Uterus (tissue), 2 donors: ENCODE measurements around the gene PPP1R7.

Experiments
- POLR2A ChIP-seq, 2 donors: fragments of 450-650 bp; IDR thresholded peaks; one replicate each; pipeline ENCODE4 v1.6.1; 2016; ENCODE audit warnings: antibody characterized with exemption in 2 of 2, mild to moderate bottlenecking in 1 of 2, moderate library complexity in 1 of 2
- TF ChIP-seq, protein P1 (sequence below), 4 experiments: fragments of 200-600 bp in 2 of 4; fragments of 450-650 bp in 2 of 4; sonication (generic) in 2 of 4; IDR thresholded peaks; one replicate each; pipeline ENCODE4 v1.5.1; 2016 to 2019; ENCODE audit warnings: antibody characterized with exemption in 4 of 4, mild to moderate bottlenecking in 2 of 4, moderate library complexity in 1 of 4

DNA sequence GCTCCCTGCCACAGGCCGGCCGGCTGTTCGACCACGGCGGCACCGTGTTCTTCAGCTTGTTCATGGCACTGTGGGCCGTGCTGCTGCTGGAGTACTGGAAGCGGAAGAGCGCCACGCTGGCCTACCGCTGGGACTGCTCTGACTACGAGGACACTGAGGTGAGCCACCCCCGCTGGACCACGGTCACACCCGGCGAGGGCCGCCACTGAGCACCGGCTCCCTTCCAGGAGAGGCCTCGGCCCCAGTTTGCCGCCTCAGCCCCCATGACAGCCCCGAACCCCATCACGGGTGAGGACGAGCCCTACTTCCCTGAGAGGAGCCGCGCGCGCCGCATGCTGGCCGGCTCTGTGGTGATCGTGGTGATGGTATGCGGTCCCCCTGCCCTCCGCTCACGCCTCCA, 59.0 kb downstream of the PPP1R7 start:
- TF ChIP-seq, protein P1, sequence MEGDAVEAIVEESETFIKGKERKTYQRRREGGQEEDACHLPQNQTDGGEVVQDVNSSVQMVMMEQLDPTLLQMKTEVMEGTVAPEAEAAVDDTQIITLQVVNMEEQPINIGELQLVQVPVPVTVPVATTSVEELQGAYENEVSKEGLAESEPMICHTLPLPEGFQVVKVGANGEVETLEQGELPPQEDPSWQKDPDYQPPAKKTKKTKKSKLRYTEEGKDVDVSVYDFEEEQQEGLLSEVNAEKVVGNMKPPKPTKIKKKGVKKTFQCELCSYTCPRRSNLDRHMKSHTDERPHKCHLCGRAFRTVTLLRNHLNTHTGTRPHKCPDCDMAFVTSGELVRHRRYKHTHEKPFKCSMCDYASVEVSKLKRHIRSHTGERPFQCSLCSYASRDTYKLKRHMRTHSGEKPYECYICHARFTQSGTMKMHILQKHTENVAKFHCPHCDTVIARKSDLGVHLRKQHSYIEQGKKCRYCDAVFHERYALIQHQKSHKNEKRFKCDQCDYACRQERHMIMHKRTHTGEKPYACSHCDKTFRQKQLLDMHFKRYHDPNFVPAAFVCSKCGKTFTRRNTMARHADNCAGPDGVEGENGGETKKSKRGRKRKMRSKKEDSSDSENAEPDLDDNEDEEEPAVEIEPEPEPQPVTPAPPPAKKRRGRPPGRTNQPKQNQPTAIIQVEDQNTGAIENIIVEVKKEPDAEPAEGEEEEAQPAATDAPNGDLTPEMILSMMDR (IDR thresholded peaks at IDR 0.05) = no peak
- no peak for TF ChIP-seq POLR2A (IDR thresholded peaks at IDR 0.05)
